ENCODE data around the gene MAP3K6.
"Not testable (repeated sequence)": the region's sequence is repeated elsewhere in the genome, so short reads cannot be mapped to it uniquely, and the experiment has no call there.

DNA sequence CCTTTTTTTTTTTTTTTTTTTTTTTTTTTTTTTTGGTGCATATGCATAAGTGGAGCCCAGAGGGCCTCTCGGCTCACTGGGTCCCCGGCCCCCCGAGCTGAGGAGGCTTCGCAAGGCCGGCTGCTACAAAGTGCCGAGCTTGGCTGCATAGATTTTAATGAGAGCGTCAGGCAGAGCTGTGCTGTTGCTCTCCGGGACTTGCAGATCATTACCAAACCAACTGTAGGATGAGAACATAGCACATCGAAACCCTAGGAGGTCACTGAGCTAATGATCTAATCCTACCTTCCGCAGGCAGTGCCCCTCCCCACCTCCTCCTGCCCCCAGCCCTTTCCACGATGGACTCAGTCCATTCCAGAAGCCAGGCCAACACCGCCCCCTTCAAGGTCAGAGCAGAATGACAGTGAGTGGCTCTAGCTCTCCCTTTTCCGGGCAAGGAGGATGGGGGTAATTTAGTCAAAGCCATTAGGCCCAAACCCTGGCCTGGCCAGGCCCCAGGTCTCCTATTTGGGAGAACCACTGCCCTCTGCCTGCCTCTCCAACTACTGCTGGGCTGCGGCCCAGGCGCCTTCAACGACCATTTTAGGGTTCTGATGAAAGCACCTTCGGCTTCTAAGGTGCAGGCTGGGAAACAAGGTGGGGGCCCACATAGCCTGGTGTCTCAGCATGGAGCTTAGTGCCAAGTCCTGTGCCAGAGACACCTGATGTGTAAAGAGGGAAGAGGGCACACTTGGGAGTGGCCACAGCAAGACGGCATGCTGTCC, 39.0 kb upstream of the MAP3K6 start:
- TF ChIP-seq POLR2AphosphoS5 (IDR thresholded peaks at IDR 0.05) (peak; percentile 16), CTCF (IDR thresholded peaks at IDR 0.05; ENCODE audit: poor library complexity, severe bottlenecking) (peak; percentile 39)
- TF ChIP-seq MXI1 (conservative IDR thresholded peaks at IDR 0.05; ENCODE audit: poor library complexity, severe bottlenecking); RAD21 (conservative IDR thresholded peaks at IDR 0.05); EZH2 (IDR thresholded peaks at IDR 0.05; ENCODE audit: borderline replicate concordance, insufficient read depth, low read length, poor library complexity, severe bottlenecking); TAF1 (IDR thresholded peaks at IDR 0.05; ENCODE audit: low read depth); EP300 (conservative IDR thresholded peaks at IDR 0.05; ENCODE audit: poor library complexity, severe bottlenecking); SMC3 (conservative IDR thresholded peaks at IDR 0.05; ENCODE audit: poor library complexity): not testable (repeated sequence)
- TF ChIP-seq, protein P1, sequence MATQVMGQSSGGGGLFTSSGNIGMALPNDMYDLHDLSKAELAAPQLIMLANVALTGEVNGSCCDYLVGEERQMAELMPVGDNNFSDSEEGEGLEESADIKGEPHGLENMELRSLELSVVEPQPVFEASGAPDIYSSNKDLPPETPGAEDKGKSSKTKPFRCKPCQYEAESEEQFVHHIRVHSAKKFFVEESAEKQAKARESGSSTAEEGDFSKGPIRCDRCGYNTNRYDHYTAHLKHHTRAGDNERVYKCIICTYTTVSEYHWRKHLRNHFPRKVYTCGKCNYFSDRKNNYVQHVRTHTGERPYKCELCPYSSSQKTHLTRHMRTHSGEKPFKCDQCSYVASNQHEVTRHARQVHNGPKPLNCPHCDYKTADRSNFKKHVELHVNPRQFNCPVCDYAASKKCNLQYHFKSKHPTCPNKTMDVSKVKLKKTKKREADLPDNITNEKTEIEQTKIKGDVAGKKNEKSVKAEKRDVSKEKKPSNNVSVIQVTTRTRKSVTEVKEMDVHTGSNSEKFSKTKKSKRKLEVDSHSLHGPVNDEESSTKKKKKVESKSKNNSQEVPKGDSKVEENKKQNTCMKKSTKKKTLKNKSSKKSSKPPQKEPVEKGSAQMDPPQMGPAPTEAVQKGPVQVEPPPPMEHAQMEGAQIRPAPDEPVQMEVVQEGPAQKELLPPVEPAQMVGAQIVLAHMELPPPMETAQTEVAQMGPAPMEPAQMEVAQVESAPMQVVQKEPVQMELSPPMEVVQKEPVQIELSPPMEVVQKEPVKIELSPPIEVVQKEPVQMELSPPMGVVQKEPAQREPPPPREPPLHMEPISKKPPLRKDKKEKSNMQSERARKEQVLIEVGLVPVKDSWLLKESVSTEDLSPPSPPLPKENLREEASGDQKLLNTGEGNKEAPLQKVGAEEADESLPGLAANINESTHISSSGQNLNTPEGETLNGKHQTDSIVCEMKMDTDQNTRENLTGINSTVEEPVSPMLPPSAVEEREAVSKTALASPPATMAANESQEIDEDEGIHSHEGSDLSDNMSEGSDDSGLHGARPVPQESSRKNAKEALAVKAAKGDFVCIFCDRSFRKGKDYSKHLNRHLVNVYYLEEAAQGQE (IDR thresholded peaks at IDR 0.05; ENCODE audit: borderline replicate concordance): not testable (repeated sequence)

Measured in neural cell (in vitro differentiated cells).